ENCODE measurements around the gene FRY. TPM values are rescaled to one million over a fixed set of nuclear protein-coding genes. Genes with fewer than 3 reads are reported as not detected.

The FRY gene
- total RNA-seq, 2 donors from 2014 or later = 16.4 to 33.3 TPM

DNA sequence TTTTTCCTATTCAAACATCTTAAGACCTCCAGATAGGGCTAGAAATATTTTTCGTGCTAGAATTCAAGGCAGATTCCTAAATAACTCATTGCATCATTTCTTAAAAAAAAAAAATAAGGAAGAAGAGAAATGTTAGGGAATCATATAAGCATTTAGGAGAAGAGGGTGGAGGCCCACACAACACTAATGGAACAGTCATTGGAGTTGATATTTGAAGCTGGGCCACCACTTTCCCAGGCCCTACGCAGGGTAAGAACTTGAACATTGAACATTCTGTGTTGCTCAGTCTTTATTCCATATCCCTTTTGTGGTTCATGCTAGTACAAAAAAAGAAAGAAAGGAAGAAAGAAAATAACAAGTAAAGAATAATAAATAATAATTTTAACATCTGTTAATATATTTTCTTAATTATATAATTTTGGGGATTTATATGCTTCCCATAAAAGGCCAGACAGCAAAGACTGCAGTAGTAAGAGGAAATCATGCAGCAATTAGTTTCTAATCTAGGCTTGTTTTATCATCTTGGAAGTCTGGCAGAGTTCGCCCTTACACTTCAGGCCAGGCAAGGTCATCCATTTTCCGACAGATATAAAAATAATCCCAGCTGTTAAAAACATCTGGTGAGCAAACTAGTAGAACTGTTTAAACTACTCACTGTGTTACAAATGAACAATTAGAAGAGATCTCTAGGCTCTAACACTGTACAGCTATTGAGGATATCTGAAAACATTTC lies 127.7 kb downstream of the FRY start:
- Histone ChIP-seq H3K27me3 (replicated peaks; ENCODE audit: insufficient read depth) (no peaks in the 10 kb centered on the region), H3K4me1 (replicated peaks) (no peaks in the 10 kb centered on the region), H3K9me3 (no peaks in the 10 kb centered on the region), H3K36me3 (no peaks in the 10 kb centered on the region), H3K4me3 (no peak overlapping the region), H3K27ac (no peak overlapping the region)
- WGBS = 61% methylated on average over 4 of the region's 4 CpGs
- no peak for TF ChIP-seq POLR2AphosphoS5 (IDR thresholded peaks at IDR 0.05)
- TF ChIP-seq, protein P1, sequence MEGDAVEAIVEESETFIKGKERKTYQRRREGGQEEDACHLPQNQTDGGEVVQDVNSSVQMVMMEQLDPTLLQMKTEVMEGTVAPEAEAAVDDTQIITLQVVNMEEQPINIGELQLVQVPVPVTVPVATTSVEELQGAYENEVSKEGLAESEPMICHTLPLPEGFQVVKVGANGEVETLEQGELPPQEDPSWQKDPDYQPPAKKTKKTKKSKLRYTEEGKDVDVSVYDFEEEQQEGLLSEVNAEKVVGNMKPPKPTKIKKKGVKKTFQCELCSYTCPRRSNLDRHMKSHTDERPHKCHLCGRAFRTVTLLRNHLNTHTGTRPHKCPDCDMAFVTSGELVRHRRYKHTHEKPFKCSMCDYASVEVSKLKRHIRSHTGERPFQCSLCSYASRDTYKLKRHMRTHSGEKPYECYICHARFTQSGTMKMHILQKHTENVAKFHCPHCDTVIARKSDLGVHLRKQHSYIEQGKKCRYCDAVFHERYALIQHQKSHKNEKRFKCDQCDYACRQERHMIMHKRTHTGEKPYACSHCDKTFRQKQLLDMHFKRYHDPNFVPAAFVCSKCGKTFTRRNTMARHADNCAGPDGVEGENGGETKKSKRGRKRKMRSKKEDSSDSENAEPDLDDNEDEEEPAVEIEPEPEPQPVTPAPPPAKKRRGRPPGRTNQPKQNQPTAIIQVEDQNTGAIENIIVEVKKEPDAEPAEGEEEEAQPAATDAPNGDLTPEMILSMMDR (IDR thresholded peaks at IDR 0.05) = no peak
- TF ChIP-seq POLR2A (IDR thresholded peaks at IDR 0.05) = no peak
- intact Hi-C loops (cut with DNase I) = loop anchor here (10.0 kb wide), 1 partner anchor 125 kb away; the partner anchor contains the start of gene FRY
- no peak for DNase-seq (ENCODE audit: low spot score)

DNA sequence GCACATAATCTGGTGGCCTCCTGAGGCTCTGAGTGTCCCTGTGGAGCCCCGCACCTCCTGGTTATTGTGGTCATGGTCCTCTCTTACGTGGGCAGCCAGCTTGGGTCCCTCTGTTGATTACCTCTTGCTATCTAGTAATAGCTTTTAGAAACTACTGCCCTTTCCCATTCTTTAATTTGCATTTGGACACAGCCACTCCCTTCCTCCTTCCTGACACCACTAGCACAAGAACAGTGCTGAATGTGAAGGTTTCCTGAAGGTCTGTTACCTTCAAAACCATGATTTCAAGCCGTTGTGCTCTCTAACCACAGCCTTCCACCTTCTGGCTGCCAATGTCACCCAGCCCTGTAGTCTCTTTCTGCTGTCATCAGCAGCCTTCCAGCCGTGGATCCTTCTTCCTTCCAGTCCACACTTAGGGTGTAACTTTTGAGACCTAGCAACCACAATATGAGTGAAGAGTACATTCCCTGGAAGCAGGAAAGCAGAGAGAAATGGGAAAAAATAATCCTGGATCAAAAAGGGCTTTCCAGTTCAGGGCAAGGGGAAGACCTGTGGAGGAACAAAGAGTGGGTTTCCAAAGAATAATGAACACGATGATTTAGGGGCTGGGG lies 130.9 kb downstream of the FRY start:
- Histone ChIP-seq H3K4me3 (no peak overlapping the region), H3K27me3 (replicated peaks; ENCODE audit: insufficient read depth) (no peaks in the 10 kb centered on the region), H3K9me3 (no peaks in the 10 kb centered on the region), H3K27ac (no peak overlapping the region), H3K4me1 (replicated peaks) (no peaks in the 10 kb centered on the region), H3K36me3 (no peaks in the 10 kb centered on the region)
- WGBS = 90% methylated on average over 5 of the region's 5 CpGs
- no peak for TF ChIP-seq POLR2AphosphoS5 (IDR thresholded peaks at IDR 0.05)
- no peak for TF ChIP-seq POLR2A (IDR thresholded peaks at IDR 0.05)
- TF ChIP-seq, protein P1 (IDR thresholded peaks at IDR 0.05) = no peak
- no peak for DNase-seq (ENCODE audit: low spot score)
- intact Hi-C loops (cut with DNase I) = loop anchor here (5.0 kb wide), 1 partner anchor 45 kb away; no protein-coding TSS in a partner anchor

DNA sequence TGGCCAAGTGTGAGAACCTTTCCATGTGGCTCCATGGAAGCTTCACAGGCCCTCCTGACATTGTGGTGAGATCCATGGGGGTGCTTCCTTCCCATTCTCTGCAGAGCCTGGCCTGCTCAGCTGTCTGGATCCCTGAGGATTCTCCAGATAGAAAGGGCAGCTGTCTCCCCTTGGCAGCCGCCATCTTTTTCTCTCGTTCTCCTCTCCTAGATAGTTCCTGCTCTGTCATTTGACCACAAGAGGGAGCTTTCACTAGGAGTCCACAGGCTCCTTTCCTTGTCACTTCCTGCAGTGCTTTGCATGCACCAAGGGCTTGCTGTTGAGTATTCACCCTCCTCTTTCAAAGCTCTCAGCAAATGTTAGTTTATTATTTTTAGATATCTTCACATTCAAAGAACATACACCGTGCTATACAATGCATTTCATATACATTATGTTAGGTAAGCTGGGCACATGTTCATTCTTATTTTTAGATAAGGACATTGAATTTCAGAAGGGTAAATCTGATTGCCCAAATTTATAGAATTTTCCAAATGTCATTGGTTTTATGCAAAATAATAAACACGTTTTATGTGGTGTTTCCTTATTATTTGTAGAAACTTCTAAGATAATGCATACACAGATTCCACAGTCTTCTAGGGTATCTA lies 133.2 kb downstream of the FRY start:
- intact Hi-C loops (cut with DNase I) = loop anchor here (5.0 kb wide), 1 partner anchor 43 kb away; no protein-coding TSS in a partner anchor
- H3K36me3 ChIP-seq = no peaks in the 10 kb centered on the region
- no peaks in the 10 kb centered on the region for H3K4me1 ChIP-seq (replicated peaks)
- no peak for DNase-seq (ENCODE audit: low spot score)
- no peaks in the 10 kb centered on the region for H3K9me3 ChIP-seq
- 85% methylated on average over 4 of the region's 4 CpGs for WGBS
- H3K27ac ChIP-seq = no peak overlapping the region
- H3K27me3 ChIP-seq (replicated peaks; ENCODE audit: insufficient read depth) = no peaks in the 10 kb centered on the region
- no peak for TF ChIP-seq POLR2A (IDR thresholded peaks at IDR 0.05)
- TF ChIP-seq, protein P1 (IDR thresholded peaks at IDR 0.05) = peak in 2 of 4 experiments; percentile 13 to 18
- no peak for TF ChIP-seq POLR2AphosphoS5 (IDR thresholded peaks at IDR 0.05)
- H3K4me3 ChIP-seq = no peak overlapping the region

DNA sequence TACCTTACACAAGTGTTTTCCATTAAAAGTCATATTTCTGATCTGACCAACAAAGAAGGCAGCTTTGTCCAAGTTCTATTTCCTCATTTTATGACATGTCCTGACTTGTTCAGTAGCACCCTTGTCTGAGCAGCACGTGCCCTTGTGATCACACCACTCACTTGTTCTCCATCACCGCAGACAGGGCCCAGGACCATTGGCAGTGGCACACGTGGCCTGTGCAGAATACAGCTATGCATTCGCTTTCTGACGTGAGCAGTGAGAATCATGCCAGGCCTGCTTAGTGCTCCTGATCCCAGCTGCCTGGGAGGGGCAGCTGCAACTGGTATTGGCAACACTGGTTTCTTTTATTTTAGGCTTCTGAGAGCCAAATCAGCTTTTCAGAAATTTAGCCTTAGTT lies 134.2 kb downstream of the FRY start:
- Histone ChIP-seq H3K27me3 (replicated peaks; ENCODE audit: insufficient read depth) (no peaks in the 10 kb centered on the region), H3K4me3 (no peak overlapping the region), H3K4me1 (replicated peaks) (no peaks in the 10 kb centered on the region), H3K27ac (no peak overlapping the region), H3K9me3 (no peaks in the 10 kb centered on the region), H3K36me3 (no peaks in the 10 kb centered on the region)
- TF ChIP-seq POLR2AphosphoS5 (IDR thresholded peaks at IDR 0.05) (no peak), POLR2A (IDR thresholded peaks at IDR 0.05) (no peak)
- TF ChIP-seq, protein P1 (IDR thresholded peaks at IDR 0.05) = no peak
- DNase-seq (ENCODE audit: low spot score) = no peak
- intact Hi-C loops (cut with DNase I) = no loop called here
- WGBS = 40% methylated on average over 5 of the region's 5 CpGs
